ENCODE data around the gene MBNL1.

Gene MBNL1, protein sequence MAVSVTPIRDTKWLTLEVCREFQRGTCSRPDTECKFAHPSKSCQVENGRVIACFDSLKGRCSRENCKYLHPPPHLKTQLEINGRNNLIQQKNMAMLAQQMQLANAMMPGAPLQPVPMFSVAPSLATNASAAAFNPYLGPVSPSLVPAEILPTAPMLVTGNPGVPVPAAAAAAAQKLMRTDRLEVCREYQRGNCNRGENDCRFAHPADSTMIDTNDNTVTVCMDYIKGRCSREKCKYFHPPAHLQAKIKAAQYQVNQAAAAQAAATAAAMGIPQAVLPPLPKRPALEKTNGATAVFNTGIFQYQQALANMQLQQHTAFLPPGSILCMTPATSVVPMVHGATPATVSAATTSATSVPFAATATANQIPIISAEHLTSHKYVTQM

DNA sequence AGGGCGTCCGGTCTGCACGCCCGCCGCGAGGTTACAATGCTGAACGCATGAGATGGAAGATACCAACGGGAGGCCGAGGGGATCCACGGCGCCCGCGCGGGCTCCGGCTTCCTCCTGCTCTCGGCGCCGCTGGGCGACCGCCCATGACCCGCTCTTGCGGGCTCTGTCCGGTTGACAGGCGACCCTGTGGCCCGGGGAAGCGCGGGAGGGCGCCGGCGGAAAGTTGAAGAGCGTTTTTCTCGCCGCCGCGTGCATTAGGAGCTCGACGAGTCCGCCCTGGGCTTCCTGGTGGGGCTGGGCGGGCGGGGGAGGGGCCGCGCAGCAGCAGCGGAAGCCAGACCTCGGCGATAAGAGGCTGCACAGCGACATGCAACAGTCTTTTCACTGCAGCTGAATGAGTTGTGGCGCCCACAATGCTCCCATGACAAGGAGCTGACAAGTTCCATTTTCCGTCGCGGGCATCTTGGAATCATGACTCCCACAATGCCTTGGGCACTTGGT is at the start of gene MBNL1:
MBNL1 (plus strand) TSS at position 375 of the 501 bp plus-strand sequence. CDS start 31,265 bp downstream, outside the sequence.
- DNase-seq (ENCODE audit: low read depth) = no peak

DNA sequence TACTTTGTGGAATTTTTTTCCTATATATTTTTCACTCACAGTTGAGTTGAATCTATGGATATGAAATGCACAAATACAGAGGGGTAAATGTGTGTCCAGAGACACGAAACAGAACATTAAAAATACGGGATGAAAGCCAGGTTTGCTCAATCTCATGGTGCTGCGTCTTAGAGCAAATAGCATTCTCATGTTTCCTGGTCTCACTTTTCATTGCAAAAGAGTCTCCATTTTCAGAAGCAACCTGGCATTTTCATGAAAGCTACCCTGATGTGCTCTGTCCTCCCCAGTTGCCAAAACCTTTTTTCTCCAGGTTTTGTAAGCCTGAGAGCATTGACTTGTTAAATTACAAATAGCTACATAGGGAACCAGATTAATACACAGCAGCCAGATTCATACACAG is 49.5 kb upstream of the MBNL1 start:
- DNase-seq (ENCODE audit: low read depth) = no peak

DNA sequence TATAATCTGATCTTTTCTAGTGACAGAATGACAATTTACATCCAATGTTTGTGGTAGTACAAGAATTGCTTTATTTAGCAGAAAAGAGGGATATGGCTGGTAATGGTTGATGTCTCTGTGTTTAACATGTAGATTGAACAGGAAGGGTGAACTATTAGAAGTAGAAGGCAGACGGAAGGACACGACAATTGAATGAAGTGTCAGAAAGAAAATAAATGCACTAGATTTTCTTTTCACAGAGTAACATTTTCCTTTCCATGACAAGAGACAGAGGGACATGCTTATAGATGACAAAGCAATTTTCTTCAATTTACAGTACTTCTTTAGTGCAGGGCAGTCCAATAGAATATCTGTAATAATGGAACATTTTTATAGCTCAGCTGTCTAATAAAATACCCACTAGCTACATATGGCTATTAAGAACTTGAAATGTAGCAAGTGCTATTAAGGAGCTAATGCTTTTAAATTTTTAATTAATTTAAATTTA is 48.9 kb upstream of the MBNL1 start:
- DNase-seq (ENCODE audit: low read depth) = no peak

DNA sequence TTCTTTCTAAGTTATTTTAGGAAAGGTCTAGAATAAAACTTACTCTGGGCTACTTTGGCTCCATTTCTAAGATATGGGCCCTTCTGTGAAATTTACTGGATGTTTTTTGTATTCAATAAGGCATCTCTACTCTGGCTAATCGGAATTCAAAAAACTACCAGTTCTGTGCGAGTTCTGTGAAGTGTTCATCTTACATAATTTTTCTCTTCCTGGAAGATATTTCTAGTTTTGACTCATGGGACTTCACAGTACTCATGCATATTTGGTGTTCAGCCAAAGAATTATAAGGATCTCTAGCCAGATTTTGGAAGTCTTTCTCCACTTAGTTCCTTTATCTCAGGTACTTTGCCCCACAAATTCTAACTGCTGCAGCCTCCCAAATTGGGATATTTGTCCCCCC is 46.4 kb upstream of the MBNL1 start:
- DNase-seq (ENCODE audit: low read depth) = peak; percentile 20

GRCh38 chr3:152225201-152225600 is 43.5 kb upstream of the MBNL1 start:
- no peak for DNase-seq (ENCODE audit: low read depth)

DNA sequence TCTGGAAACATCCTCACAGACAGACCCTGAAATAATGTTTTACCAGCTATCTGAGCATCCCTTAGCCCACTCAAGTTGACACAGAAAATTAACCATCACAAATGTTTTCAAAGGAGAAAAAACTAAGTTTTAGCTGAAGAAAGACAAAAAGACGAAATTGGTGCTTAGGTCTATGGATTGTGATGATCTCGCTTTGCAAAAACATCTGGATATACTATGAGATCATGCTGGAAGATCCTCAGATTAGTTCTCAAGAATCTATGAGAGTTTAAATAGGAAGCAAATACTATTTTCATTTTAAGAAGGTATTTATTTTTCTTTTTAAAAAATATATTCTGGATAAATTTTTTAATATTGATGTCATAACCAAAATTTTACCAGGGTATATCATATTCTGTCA is 42.6 kb upstream of the MBNL1 start:
- no peak for DNase-seq (ENCODE audit: low read depth)

DNA sequence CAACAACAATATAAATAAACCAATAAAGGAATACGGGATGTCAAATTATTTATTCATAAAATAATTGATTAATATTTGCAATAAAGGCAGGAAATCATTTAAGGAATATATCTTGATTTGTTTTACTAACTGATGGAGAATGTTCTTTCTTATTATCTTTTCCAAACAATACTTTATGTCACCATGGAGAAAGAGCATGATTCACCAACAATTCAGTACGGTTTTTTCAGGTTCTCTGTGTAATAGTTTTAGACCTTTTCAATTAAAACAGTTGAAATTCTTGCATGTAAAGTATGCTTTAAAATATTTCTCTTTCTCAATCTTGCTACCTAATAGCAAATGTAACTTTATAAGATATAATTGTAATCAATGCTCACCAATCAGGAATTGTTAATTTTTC is 41.7 kb upstream of the MBNL1 start:
- no peak for DNase-seq (ENCODE audit: low read depth)

DNA sequence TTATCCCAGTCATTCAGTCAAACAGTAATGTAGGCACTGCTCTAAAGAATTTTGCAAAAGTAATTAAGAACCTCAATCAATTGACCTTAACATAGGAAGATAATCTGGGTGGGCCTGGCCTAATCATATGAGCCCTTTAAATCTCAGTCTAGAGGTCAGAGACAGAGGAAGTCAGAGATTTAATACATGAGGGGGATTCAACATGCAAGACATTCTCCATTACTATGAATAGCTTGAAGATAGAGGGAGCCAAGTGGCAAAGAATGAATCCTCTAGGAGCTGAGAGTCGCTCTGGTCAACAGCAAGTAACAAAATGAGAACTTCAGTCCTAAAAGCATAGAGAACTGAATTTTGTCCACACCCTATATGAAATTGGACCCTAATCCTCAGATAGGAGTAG is 39.0 kb upstream of the MBNL1 start:
- DNase-seq (ENCODE audit: low read depth) = no peak

DNA sequence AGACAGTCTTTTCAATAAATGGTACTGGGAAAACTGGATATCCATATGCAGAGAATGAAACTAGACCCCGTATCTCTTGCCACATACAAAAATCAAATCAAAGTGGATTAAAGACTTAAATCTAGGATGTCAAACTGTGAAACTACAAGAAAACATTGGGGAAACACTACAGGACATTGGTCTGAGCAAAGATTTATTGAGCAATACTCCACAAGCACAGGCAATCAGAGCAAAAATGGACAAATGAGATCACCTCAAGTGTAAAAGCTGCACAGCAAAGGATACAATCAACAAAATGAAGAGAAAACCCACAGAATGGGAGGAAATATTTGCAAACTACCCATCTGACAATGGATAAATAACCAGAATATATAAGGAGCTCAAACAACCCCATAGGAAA is 38.4 kb upstream of the MBNL1 start:
- no peak for DNase-seq (ENCODE audit: low read depth)

GRCh38 chr3:152232001-152232400 is 36.7 kb upstream of the MBNL1 start:
- no peak for DNase-seq (ENCODE audit: low read depth)

DNA sequence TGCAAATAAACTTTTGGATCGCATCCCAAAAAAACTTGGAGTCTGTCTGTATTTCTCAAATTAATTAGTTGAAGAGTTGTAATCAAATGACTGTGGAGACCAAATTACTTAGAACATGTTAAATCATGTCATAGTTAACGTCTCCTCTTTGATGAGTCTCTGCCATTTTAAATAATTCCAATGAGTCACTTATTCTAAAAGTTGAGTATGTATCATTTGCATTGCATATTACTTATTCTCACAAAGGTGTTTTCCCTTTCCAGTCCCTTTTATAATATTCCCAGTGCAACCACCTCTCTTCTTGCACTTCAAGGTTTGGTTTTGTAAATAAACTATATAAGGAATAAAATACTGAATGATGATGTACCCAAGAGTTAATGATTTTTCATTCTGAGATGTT is 36.0 kb upstream of the MBNL1 start:
- no peak for DNase-seq (ENCODE audit: low read depth)

- no peak for DNase-seq (ENCODE audit: low read depth)
Observed at GRCh38 chr3:152234657-152235375, 33.9 kb upstream of the MBNL1 start.

GRCh38 chr3:152235709-152236298 is 32.9 kb upstream of the MBNL1 start:
- DNase-seq (ENCODE audit: low read depth) = no peak

DNA sequence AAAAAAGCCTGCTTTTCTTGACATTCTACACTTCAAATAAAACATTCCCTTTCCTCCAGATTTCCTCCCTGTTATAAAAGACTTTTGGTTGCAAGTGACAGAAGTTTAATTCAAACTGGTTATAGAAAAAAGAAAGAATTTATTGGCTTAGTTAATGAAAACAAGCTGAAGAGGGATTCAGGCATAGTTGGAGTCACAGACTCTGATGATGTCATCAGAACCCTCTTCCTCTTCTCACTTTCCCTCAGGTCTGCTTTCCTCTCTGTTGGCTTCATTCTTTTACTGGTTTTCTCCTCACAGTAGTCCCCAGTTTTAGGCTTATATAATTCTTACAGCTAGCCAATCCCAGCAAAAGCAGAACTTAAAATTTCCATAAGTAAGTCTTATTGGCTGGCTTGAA is 32.0 kb upstream of the MBNL1 start:
- no peak for DNase-seq (ENCODE audit: low read depth)

DNA sequence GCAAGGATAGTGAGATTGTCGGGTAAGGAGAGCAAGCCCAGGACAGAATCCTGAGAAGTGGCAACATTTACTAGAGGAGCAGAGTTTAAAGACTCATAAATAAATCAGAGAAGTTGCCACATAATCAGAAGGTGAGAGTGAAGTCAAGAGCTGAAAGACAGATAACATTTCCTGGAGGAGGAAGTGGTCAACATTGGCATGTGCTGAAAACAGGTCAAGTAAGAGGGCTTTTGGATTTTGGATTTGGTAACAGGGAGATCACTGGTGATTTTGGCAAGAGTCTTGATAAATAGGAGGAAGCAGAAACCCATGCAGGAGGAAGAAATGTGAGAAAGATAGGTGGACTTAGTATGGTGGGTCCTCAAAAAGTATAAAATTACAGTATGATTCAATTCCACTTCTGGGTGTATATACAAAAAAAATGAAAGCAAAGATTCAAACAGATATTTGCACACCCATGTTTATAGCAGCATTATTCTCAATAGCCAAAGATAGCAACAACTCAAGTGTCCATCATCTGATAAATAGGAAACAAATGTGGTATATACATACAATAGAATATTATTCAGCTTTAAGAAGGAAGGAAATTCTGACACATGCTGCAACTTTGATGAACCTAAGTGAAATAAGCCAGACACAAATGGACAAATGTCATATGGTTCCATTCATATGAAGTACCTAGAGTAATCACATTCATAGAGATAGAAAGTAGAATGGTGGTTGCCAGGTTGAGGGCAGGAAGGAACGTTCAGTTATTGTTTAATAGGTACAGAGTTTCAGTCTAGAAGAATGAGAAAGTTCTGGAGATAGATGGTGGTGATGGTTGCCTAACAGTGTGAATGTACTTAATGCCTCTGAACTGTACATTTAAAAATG is 27.3 kb upstream of the MBNL1 start:
- no peak for DNase-seq (ENCODE audit: low read depth)

DNA sequence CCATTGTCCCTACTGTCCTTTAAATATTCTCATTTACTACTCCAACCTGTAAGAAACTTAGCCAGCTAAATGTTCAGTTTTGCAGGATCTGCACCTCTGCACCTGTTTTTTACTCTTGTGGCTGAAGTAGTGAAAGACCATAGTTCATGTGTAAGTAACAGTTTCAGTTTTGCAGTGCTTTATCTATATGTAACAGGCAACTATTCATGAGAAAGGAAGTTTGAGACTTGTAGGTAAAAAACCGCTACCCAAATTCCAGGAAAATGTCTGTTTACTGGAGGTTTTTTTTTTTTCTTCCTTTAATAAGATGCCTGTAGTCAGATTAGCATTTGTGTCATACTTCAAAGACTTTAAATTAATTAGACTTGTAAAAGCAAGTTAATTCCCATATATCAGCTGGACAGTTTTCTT is 25.4 kb upstream of the MBNL1 start:
- DNase-seq (ENCODE audit: low read depth) = no peak

- DNase-seq (ENCODE audit: low read depth) = no peak
Observed at GRCh38 chr3:152243721-152244516, 24.8 kb upstream of the MBNL1 start.

- DNase-seq (ENCODE audit: low read depth) = no peak
Observed at GRCh38 chr3:152244517-152244888, 24.2 kb upstream of the MBNL1 start.

DNA sequence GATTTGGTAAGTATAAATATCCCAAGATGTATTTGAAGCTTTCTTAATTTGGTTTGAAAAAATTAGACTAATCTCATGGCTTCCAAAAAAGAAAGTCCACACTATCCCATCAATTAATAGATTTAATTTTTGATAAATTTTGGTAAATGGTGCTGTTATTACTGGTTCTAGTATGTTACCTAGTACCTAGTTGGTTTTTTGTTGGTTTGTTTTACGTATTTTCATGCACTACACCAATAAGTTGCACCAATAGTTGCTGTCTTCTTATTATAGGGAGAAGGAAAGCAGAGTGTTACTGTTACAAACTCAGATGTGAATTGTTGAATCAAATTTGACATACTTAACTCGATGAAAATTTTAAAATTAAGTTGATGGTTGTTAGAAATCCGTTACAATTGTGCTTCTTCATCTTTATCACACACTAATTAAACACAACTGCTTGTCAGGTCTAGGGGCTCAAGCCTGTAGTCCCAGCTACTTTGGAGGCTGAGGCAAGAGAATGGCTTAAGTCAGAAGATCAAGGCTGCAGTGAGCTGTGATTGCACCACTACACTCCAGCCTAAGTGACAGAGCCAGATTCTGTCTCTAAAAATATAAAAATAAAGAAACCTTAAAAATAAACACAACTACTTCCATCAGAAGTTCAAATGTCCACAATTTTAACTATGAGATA is 23.1 kb upstream of the MBNL1 start:
- DNase-seq (ENCODE audit: low read depth) = no peak

DNA sequence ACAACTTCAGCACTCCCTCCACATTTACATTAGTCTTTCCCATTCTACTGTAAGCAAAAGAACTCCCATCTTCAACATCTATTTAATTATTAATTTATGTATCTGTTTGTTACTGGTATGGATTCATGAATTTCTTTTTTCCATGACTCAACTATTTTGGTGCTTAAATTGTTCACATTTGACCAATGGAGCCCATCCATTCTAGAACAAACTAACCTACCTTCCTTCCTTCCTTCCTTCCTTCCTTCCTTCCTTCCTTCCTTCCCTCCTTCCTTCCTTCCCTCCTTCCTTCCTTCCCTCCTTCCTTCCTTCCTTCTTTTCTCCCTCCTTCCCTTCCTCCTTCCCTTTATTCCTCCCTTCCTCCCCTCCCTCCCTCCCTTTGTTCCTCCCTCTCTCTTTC is 16.8 kb upstream of the MBNL1 start:
- no peak for DNase-seq (ENCODE audit: low read depth)

DNA sequence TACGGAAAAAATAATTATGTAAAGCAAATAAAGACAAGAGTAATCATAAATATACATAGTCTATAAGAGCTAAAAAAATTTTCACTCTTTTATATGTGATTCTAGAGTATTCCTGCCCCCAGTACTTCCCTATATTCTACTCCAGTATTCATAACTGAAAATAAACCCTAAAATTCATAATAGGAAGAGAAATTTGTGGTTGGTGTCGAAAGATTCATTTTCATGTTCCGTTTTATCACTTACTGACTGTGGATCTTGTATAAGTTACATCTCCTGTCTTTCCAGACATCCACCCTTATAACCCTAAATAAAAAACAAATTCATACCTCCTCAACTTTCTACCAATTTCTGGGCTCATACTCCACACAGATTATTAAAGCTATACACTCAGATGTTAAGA is 16.0 kb upstream of the MBNL1 start:
- DNase-seq (ENCODE audit: low read depth) = no peak

Measured in non-pigmented ciliary epithelial cell (primary cell).